Tibial artery (tissue), 4 donors: ENCODE data around the gene SMTNL2.

Source experiments
- DNase-seq, 2 donors: peaks; one replicate each; pipeline ENCODE4 v3.0.0-alpha.2; 2019
- H3K27ac ChIP-seq, 2 donors: fragments of 200-600 bp; sonication (generic) in 1 of 2; 1 replicate in 1 of 2; 2 replicates in 1 of 2; pipeline ENCODE4 v1.5.1; 2018 to 2019; ENCODE audit warnings: mild to moderate bottlenecking in 1 of 2
- H3K27me3 ChIP-seq, 2 donors: fragments of 200-600 bp; sonication (generic) in 1 of 2; one replicate each; pipeline versions ENCODE4 v1.5.1 to v1.6.0; 2016 to 2019
- H3K36me3 ChIP-seq, 3 donors: fragments of 200-600 bp; sonication (generic) in 2 of 3; one replicate each; pipeline ENCODE4 v1.5.1; 2016 to 2019; ENCODE audit warnings: mild to moderate bottlenecking in 2 of 3
- H3K4me1 ChIP-seq, 4 donors: fragments of 200-600 bp; sonication (generic) in 2 of 4; 1 replicate in 3 of 4; 2 replicates in 1 of 4; pipeline ENCODE4 v1.5.1; 2016 to 2019
- H3K4me3 ChIP-seq, 2 donors: fragments of 200-600 bp; sonication (generic) in 1 of 2; 1 replicate in 1 of 2; 2 replicates in 1 of 2; pipeline ENCODE4 v1.5.1; 2018 to 2019; ENCODE audit warnings: mild to moderate bottlenecking in 2 of 2
- H3K9me3 ChIP-seq, 3 donors: fragments of 200-600 bp; sonication (generic) in 1 of 3; one replicate each; pipeline ENCODE4 v1.5.1; 2016 to 2019
- intact Hi-C: fragments of 100-400 bp; cut with DNase I; formaldehyde crosslinking; loops from one replicate; pipeline ENCODE4 v1.15.0; 2023; ENCODE audit warnings: low total_unique reads
- TF ChIP-seq, protein P1 (sequence below), 2 experiments: fragments of 200-600 bp in 1 of 2; fragments of 450-650 bp in 1 of 2; IDR thresholded peaks; one replicate each; pipeline ENCODE4 v1.5.1; 2017 to 2019; ENCODE audit warnings: antibody characterized with exemption in 2 of 2, mild to moderate bottlenecking in 1 of 2, moderate library complexity in 1 of 2

The SMTNL2 gene

DNA sequence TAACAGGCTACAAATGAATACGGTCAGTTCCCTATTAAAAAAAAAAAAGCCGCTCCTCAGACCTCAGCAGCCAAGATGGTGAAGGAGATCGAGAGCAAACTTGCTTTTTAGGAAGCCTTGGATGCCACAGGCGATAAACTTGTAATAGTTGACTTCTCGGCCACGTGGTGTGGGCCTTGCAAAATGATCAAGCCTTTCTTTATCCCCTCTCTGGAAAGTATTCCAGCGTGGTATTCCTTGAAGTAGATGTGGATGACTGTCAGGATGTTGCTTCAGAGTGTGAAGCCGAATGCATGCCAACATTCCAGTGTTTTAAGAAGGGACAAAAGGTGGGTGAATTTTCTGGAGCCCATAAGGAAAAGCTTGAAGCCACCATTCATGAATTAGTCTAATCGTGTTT, 12.2 kb upstream of the SMTNL2 start:
- TF ChIP-seq, protein P1, sequence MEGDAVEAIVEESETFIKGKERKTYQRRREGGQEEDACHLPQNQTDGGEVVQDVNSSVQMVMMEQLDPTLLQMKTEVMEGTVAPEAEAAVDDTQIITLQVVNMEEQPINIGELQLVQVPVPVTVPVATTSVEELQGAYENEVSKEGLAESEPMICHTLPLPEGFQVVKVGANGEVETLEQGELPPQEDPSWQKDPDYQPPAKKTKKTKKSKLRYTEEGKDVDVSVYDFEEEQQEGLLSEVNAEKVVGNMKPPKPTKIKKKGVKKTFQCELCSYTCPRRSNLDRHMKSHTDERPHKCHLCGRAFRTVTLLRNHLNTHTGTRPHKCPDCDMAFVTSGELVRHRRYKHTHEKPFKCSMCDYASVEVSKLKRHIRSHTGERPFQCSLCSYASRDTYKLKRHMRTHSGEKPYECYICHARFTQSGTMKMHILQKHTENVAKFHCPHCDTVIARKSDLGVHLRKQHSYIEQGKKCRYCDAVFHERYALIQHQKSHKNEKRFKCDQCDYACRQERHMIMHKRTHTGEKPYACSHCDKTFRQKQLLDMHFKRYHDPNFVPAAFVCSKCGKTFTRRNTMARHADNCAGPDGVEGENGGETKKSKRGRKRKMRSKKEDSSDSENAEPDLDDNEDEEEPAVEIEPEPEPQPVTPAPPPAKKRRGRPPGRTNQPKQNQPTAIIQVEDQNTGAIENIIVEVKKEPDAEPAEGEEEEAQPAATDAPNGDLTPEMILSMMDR (IDR thresholded peaks at IDR 0.05): no peak
- no peak overlapping the region for H3K4me3 ChIP-seq
- H3K4me1 ChIP-seq: no peaks in the 10 kb centered on the region
- H3K27ac ChIP-seq: no peak overlapping the region
- H3K27me3 ChIP-seq: peaks cover 0 to 14% of the 10 kb centered on the region in 2 donors
- no peak for DNase-seq
- intact Hi-C loops: no loop called here
- H3K36me3 ChIP-seq: no peaks in the 10 kb centered on the region
- H3K9me3 ChIP-seq: no peaks in the 10 kb centered on the region

DNA sequence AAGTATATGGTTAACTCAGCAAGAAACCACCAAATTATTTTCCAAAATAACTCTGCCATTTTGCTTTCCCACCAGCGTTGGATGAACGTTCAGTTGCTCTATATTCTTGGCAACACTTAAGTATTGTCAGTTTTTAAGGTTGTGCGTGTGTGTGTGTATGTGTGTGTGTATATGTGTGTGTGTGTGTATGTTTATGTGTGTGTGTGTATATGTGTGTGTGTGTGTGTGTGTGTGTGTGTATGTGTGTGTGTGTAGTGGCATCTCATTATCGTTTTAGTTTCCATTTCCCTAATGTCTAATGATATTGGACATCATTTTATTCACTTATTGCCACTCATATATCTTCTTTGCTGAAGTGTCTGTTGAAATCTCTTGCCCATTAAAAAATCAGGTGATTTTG, 11.2 kb upstream of the SMTNL2 start:
- no peak overlapping the region for H3K27ac ChIP-seq
- no peaks in the 10 kb centered on the region for H3K4me1 ChIP-seq
- intact Hi-C loops: no loop called here
- H3K4me3 ChIP-seq: no peak overlapping the region
- no peaks in the 10 kb centered on the region for H3K9me3 ChIP-seq
- H3K36me3 ChIP-seq: no peaks in the 10 kb centered on the region
- TF ChIP-seq, protein P1 (IDR thresholded peaks at IDR 0.05): no peak
- DNase-seq: no peak
- peaks cover 0 to 19% of the 10 kb centered on the region in 2 donors for H3K27me3 ChIP-seq

DNA sequence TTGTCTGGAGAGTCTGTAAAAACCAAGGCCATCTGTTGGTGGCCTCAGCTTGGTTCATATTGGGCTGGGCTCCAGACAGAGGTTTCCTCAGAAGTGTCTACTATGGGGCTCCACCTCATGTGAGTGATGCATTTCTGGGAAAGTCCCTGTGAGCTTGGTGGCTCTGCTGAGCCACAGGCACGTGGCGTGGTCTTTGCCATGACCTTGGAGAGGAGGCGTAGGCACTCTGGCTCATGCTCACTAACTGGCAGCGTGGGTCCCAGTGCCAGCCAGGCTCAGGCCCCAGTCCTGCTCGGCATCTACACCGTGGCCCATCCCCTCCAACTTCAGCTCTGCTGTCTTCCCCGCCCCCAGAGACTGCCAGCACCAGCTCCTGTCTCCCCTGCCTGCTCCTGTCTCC, 10.7 kb upstream of the SMTNL2 start:
- Histone ChIP-seq H3K27me3 (peaks cover 0 to 19% of the 10 kb centered on the region in 2 donors), H3K36me3 (no peaks in the 10 kb centered on the region), H3K9me3 (no peaks in the 10 kb centered on the region), H3K27ac (no peak overlapping the region), H3K4me3 (no peak overlapping the region), H3K4me1 (no peaks in the 10 kb centered on the region)
- TF ChIP-seq, protein P1 (IDR thresholded peaks at IDR 0.05): no peak
- intact Hi-C loops: no loop called here
- DNase-seq: no peak

DNA sequence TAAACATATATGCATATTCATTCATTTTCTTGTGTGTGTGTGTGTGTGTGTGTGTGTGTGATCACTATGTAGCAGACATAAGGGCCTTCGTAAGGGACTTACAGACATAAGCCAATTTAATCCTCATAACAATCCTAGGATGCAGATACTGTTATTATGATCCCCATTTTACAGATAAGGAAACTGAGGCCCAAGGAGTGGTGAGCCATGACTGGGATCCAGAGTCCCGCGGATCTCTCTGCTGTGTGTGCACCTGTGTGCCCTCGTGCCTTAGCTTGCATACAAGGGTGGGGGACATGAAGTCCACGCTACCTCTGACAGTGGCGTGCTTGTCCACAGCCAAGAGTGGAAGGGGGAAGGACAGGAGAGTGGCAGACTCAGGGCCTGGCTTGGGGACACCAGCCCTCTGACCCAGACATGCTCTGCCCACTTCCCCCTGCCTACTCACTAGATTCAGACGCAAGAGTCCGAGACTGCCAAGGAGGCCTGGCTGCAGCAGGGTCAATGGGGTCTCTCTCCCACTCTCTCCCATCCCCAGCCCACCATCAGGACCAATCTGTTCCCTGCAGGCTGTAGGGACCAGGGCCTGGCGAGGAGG, 9.8 kb upstream of the SMTNL2 start:
- Histone ChIP-seq H3K4me3 (no peak overlapping the region), H3K27me3 (peaks cover 0 to 19% of the 10 kb centered on the region in 2 donors), H3K4me1 (no peaks in the 10 kb centered on the region), H3K36me3 (no peaks in the 10 kb centered on the region), H3K9me3 (no peaks in the 10 kb centered on the region), H3K27ac (no peak overlapping the region)
- TF ChIP-seq, protein P1 (IDR thresholded peaks at IDR 0.05): no peak
- intact Hi-C loops: no loop called here
- DNase-seq: no peak

DNA sequence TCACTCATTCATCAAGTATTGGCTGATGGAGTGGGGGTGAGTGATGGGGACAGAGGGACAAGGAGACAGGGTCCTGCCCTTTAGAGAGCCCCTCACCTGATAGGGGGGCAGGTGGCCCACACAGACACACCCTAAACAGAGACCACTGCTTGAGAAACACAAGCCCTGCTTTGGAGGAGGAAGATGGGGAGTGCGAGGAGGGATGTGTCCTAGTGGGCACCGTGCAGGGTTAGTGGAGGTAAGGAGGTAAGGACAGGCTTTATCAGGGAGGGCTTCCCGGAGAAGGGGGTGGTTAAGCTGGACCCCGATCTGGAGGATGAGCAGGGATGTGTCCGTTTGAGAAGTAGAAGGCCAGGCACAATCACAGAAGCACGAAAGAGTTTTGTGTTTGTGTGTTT, 8.2 kb upstream of the SMTNL2 start:
- Histone ChIP-seq H3K36me3 (no peaks in the 10 kb centered on the region), H3K9me3 (no peaks in the 10 kb centered on the region), H3K27me3 (peaks cover 0 to 27% of the 10 kb centered on the region in 2 donors), H3K4me1 (no peaks in the 10 kb centered on the region), H3K27ac (no peak overlapping the region), H3K4me3 (no peak overlapping the region)
- intact Hi-C loops: no loop called here
- TF ChIP-seq, protein P1 (IDR thresholded peaks at IDR 0.05): no peak
- DNase-seq: no peak
